H1 (cell line): ENCODE results near the gene CORO2B. TPM values are rescaled to one million over a fixed set of nuclear protein-coding genes. Genes with fewer than 3 reads are reported as not detected.

ENCODE experiments used
- BACH1 ChIP-seq: IDR thresholded peaks from 2 replicates; pipeline ENCODE4 v1.6.1; 2012; ENCODE audit warnings: low read length, improper control_type of control experiment
- GABPA ChIP-seq: IDR thresholded peaks from 2 replicates; pipeline ENCODE4 v1.6.1; 2011; ENCODE audit warnings: mild to moderate bottlenecking, low read length, moderate library complexity, borderline replicate concordance; ENCODE audit not compliant: insufficient read depth
- KDM4A ChIP-seq: IDR thresholded peaks from one replicate; pipeline ENCODE4 v1.7.1; 2012; ENCODE audit warnings: low read depth, mild to moderate bottlenecking, moderate library complexity, low read length, inconsistent platforms; ENCODE audit not compliant: severe bottlenecking
- RBBP5 ChIP-seq: IDR thresholded peaks from 2 replicates; pipeline ENCODE4 v1.7.1; 2012; ENCODE audit warnings: low read depth, mild to moderate bottlenecking, inconsistent platforms, low read length, moderate library complexity, borderline replicate concordance
- SRF ChIP-seq: IDR thresholded peaks from 2 replicates; pipeline ENCODE4 v1.6.1; 2011; ENCODE audit warnings: mild to moderate bottlenecking, low read depth, low read length, moderate library complexity
- ZNF274 ChIP-seq: IDR thresholded peaks from 2 replicates; pipeline ENCODE4 v1.7.0; 2012; ENCODE audit warnings: low read length, borderline replicate concordance; ENCODE audit errors: extremely low read depth
- polyA plus RNA-seq, 7 experiments: library from polyadenylated mRNA; depleted of rRNA in 3 of 7; stranded (reverse) in 5 of 7; unstranded in 2 of 7; fragments of >200 nt in 5 of 7; fragments of 200-250 nt in 2 of 7; gene quantifications; 1 replicate in 5 of 7; 2 replicates in 1 of 7; 4 replicates in 1 of 7; pipeline versions ENCODE4 v1.2.1 to v1.2.3, GENCODE V29; 2011 to 2013; ENCODE audit warnings: missing spikeins in 2 of 7, mixed read lengths in 2 of 7
- total RNA-seq: library from RNA; stranded (reverse); fragmentation: NEBNext Ultra II Directional; extraction: Animal tissue kit (Norgen Biotek cat#: 25700); gene quantifications from 2 replicates; pipeline ENCODE4 v1.2.1, GENCODE V29; 2021
- TF ChIP-seq, protein P1 (sequence below): IDR thresholded peaks from 2 replicates; pipeline ENCODE4 v1.6.1; 2012; ENCODE audit warnings: low read length, inconsistent platforms

The CORO2B gene
- total and polyA plus RNA-seq, 2 of the 8 experiments (the other 6 are each of a cell fraction or from before 2014, with no cell fraction given): 3.4 to 6.7 TPM

GRCh38 chr15:68658151-68658550 is 79.4 kb downstream of the CORO2B start (continued):
- TF ChIP-seq, protein P1, sequence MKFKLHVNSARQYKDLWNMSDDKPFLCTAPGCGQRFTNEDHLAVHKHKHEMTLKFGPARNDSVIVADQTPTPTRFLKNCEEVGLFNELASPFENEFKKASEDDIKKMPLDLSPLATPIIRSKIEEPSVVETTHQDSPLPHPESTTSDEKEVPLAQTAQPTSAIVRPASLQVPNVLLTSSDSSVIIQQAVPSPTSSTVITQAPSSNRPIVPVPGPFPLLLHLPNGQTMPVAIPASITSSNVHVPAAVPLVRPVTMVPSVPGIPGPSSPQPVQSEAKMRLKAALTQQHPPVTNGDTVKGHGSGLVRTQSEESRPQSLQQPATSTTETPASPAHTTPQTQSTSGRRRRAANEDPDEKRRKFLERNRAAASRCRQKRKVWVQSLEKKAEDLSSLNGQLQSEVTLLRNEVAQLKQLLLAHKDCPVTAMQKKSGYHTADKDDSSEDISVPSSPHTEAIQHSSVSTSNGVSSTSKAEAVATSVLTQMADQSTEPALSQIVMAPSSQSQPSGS: no peak
- TF ChIP-seq RBBP5 (no peak), SRF (no peak), KDM4A (no peak), GABPA (no peak), BACH1 (no peak), ZNF274 (no peak)
